Neural cell (in vitro differentiated cells): Measurements from ENCODE around the gene PIK3R1.

Experiments used
- EP300 ChIP-seq: fragments of 450-650 bp; conservative IDR thresholded peaks from 2 replicates; pipeline ENCODE4 v1.6.1; 2014; ENCODE audit warnings: antibody characterized with exemption, mild to moderate bottlenecking, moderate library complexity; ENCODE audit not compliant: poor library complexity, severe bottlenecking
- EZH2 ChIP-seq: fragments of 200-600, 300-800 bp; shearing (Covaris generic), sonication (generic); IDR thresholded peaks from 2 replicates; pipeline ENCODE4 v1.6.1; 2014; ENCODE audit warnings: antibody characterized with exemption, low read length, borderline replicate concordance, mild to moderate bottlenecking; ENCODE audit not compliant: insufficient read depth, poor library complexity, severe bottlenecking
- POLR2AphosphoS5 ChIP-seq: IDR thresholded peaks from 2 replicates; pipeline ENCODE4 v1.6.1; 2012
- RAD21 ChIP-seq: fragments of 450-650 bp; conservative IDR thresholded peaks from 2 replicates; pipeline ENCODE4 v1.6.1; 2014; ENCODE audit warnings: antibody characterized with exemption, mild to moderate bottlenecking, moderate library complexity
- SMC3 ChIP-seq: fragments of 450-650 bp; conservative IDR thresholded peaks from 2 replicates; pipeline ENCODE4 v1.6.1; 2014; ENCODE audit warnings: antibody characterized with exemption, mild to moderate bottlenecking, moderate library complexity; ENCODE audit not compliant: poor library complexity
- TAF1 ChIP-seq: IDR thresholded peaks from 2 replicates; pipeline ENCODE4 v1.6.1; 2012; ENCODE audit warnings: low read depth
- TF ChIP-seq, protein P1 (sequence below): fragments of 450-650 bp; IDR thresholded peaks from 2 replicates; pipeline ENCODE4 v1.5.1; 2014; ENCODE audit warnings: antibody characterized with exemption, mild to moderate bottlenecking, moderate library complexity; ENCODE audit not compliant: poor library complexity, severe bottlenecking
- TF ChIP-seq, protein P2 (sequence below): IDR thresholded peaks from 2 replicates; pipeline ENCODE4 v1.6.1; 2012; ENCODE audit warnings: borderline replicate concordance

DNA sequence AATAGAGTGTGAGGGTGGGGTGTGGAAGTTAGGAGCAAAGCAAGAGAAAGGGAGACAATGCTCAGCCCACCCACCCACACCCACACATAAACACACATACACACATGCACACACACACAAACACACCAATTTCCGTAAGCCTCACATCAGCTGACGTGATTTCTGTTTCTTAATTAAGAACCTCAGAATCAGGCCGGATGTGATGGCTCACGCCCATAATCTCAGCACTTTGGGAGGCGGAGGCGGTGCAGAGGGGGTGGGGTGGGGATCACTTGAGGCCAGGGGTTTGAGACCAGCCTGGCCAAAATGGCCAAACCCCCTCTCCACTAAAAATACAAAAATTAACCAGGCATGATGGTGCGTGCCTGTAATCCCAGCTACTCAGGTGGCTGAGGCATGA is 26.4 kb upstream of the PIK3R1 start:
- TF ChIP-seq SMC3, result no peak
- TF ChIP-seq POLR2AphosphoS5, result no peak
- TF ChIP-seq EZH2, result no peak
- TF ChIP-seq, protein P1, sequence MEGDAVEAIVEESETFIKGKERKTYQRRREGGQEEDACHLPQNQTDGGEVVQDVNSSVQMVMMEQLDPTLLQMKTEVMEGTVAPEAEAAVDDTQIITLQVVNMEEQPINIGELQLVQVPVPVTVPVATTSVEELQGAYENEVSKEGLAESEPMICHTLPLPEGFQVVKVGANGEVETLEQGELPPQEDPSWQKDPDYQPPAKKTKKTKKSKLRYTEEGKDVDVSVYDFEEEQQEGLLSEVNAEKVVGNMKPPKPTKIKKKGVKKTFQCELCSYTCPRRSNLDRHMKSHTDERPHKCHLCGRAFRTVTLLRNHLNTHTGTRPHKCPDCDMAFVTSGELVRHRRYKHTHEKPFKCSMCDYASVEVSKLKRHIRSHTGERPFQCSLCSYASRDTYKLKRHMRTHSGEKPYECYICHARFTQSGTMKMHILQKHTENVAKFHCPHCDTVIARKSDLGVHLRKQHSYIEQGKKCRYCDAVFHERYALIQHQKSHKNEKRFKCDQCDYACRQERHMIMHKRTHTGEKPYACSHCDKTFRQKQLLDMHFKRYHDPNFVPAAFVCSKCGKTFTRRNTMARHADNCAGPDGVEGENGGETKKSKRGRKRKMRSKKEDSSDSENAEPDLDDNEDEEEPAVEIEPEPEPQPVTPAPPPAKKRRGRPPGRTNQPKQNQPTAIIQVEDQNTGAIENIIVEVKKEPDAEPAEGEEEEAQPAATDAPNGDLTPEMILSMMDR, result no peak
- TF ChIP-seq EP300, result no peak
- TF ChIP-seq, protein P2, sequence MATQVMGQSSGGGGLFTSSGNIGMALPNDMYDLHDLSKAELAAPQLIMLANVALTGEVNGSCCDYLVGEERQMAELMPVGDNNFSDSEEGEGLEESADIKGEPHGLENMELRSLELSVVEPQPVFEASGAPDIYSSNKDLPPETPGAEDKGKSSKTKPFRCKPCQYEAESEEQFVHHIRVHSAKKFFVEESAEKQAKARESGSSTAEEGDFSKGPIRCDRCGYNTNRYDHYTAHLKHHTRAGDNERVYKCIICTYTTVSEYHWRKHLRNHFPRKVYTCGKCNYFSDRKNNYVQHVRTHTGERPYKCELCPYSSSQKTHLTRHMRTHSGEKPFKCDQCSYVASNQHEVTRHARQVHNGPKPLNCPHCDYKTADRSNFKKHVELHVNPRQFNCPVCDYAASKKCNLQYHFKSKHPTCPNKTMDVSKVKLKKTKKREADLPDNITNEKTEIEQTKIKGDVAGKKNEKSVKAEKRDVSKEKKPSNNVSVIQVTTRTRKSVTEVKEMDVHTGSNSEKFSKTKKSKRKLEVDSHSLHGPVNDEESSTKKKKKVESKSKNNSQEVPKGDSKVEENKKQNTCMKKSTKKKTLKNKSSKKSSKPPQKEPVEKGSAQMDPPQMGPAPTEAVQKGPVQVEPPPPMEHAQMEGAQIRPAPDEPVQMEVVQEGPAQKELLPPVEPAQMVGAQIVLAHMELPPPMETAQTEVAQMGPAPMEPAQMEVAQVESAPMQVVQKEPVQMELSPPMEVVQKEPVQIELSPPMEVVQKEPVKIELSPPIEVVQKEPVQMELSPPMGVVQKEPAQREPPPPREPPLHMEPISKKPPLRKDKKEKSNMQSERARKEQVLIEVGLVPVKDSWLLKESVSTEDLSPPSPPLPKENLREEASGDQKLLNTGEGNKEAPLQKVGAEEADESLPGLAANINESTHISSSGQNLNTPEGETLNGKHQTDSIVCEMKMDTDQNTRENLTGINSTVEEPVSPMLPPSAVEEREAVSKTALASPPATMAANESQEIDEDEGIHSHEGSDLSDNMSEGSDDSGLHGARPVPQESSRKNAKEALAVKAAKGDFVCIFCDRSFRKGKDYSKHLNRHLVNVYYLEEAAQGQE, result no peak
- no peak for TF ChIP-seq RAD21
- no peak for TF ChIP-seq TAF1
